ENCODE results near the gene C9orf72.

The C9orf72 gene

DNA sequence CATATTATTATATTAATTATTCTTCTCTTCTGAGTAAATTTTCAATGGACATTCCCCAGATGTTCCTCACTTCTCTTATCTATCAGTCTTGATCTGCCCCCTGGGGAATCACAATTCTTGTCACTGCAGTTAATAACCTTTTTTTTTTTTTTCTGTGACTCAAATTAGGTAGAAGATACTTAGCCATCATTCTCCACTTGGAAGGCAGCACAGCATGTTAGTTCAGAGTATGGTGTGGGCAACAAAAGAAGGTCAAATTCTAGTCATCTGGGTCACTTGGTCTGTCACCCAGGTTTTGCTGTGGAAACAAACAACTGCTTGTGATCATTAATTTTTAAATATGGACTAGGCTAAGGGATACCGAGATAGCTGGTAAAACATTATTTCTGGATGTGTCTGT, 35.5 kb downstream of the C9orf72 start:
- no peak for DNase-seq

DNA sequence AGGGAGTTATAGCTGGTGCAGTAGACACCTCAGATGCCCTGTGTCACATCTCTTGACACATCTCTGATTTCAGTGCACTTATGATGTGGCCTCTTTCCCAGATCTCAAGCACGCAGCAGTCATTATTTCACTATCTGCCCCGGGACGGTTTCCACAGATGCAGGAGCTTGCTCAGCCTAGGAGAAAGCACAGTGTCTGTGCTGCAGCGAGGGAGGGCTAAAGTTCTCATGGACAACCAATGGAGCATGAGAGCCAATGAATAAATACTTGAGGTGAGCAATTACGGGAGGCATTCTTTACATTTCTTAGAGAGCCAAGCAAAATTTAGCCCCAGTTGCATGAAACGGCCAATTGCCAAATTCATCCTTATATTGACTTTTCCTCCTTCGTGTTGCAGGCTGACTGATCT, 36.2 kb downstream of the C9orf72 start:
- DNase-seq, result no peak

DNA sequence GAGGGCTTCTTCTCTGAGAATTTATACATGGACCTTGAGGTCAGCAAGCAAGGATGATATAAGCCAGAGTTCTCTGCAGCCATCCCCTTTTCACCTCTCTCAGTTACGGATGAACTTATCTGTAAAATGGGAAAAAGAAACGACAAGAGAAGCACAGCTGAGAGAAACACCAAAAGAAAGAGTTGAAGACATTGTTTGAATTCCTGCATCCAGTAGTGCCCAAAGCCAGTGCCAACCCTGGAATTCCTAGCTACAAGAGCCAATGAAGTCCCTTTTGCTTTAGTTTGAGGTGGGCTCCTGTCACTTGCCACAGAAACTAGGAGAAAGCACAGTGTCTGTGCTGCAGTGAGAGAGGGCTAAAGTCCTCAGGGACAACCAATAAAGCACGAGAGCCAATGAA, 37.1 kb downstream of the C9orf72 start:
- DNase-seq, result no peak

DNA sequence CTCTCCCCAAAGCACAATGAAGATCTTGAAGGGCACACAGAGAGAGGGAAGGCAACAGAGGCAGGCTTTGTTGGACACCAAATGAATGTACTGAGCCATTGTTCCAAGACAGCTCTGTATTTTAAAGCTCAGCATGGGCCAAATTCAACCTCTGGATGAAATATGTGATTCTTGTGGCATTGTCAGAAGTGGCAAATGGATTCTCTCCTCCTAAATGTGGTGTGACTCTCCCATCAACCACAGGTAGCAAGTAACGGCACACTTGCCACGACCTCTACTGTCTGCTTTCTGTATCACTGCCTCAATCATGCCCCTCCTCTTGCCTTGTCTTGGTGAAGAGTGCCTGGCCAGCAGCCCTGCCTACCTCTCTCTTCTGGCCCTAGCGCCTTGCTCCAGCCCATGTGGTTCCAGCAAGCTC, 37.6 kb downstream of the C9orf72 start:
- DNase-seq, result no peak

DNA sequence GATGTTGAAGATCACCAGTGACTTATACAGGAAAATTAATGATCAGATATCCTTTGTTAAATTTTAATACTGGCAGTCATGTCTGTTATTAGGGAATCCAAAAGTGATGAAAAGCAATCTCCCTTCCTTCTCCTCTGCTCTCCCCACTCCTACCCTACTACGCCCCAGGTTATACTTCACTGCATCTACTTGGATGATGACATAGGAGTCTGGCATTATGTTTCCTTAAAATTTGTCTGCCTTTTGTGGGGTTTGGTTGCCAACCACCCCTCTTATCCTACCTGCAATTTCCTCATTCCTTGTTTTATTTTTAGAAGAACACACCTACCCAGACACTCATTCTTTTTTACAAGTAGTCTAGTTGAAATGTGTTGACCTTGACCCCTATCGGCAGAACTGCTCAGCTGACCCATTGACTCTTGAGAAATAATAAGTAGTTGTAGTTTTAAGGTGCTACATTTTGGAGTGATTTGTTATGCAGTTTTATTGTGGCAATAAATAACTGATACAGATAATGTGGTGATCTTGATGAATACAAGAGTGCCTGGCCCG, 38.5 kb downstream of the C9orf72 start:
- DNase-seq, result no peak

DNA sequence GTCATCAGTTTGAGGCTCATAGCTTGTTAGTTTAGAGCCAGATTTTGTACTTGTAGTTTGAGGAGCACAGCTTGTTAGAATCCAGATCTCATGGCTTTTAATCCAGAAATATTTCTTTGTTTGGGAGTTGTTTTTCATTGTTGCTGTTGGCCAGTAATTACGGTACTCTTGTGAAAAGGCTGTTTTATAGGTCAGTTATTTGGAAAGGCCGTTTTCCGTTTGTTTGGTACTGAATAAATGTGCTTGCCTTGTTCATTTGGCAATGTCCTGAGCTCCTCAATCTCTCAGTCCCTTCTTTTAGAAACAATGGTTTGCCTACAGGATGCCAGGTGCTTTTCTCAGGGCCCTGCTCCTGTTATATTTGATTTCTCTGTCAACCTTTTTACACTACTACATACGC, 39.1 kb downstream of the C9orf72 start:
- no peak for DNase-seq

GRCh38 chr9:27533311-27533710, 40.0 kb downstream of the C9orf72 start:
- no peak for DNase-seq

DNA sequence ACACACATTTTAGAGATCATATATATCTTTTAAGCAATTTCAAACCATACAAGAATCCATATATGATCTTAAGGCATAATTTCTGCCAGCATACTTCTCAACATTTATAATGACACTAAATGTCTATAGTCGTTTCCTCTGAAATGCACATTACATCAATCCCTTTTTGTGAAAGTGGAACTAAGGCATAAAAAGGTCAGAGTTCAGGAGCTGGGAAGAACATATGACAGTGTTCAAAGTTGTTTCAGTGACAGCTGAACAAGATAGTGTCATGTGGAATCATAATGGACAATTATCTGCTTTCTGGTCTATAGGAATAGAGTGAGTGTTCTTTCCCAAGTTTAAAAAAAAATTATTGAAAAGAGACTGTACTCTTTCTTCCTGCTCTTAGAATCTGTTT, 41.2 kb downstream of the C9orf72 start:
- no peak for DNase-seq

DNA sequence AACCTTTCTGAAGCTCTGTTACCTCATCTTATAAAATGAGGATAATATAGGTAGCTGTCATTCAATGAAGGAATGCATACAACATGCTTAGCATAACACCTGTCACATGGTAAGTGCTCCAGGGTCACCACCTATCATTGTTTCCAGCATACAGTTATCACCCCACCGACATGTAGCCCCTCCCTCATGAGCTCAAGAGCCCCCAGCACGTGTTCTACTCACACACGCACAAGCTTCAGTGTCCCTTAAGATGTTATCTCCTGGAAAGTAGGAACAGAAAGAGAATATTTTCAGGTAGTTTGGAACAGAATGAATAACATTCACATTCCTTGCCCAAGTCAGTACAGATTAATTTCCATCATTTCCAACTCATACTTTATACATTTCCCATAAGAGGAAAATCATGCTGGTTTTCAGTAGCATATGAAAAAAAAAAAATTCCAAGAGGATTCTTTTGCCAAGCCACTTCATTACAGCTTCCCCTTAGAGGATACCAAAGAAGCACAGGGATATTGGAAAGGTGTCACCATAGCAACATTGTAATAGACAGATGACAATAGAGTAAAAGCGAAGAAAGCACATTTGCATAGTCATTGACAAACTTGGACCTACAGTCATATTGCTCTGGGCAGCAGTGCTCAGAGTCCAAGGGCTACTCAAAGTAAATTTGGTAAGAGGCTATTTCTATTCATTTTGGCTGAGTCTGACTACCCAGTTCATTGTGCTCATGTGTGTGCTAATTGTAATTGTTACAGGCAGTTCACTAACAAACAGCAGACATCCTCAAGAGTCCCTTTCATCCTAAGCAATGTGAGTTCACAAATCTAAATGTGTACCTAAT, 42.1 kb downstream of the C9orf72 start:
- no peak for DNase-seq

DNA sequence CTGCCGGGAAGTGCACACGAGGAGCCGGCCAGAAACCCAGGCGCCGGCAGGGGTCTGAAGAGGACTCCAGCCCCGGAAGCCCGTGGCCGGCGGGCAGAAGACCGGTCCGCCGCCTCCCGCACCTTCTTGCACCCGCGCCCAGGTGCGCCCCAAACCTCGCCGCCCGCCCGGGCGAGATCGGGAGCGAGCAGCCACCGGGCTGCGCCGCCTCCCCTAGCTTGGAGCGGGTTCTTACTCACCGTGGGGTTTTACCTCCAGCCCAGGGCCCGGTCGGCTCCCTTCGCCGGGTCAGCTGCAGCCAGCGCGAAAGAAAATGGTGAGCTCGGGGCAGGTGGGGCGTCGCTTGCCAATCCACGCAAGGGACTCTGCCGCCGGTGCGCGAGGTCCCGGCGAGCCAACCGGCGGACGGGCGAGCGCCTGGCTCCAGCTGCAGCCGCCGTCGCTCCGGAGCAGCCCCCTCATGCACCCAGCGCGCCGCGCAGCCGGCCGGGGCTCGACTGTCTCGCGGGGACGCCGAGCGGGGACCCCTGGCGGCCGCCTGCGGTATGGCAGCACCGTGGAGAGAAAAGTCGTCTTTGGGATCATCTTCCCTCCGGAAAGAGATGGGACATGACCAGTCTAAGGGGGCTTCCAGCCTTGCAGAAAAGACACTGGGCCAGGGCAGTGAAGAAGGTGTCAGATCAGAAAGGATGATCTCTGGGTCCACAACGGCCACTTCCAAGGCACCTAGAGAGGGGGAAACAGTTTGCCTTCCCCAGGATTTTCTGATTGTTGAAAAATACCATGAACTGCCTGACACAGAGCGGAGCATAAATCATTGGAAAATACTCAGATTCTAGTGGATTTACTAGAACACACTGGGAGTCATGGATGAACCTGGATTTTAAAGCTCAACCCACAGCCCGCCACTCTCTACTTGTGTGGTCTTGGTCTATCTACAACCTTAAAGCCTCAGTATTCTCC, 43.7 kb downstream of the C9orf72 start, which contains the start of gene MOB3B:
MOB3B (minus strand) TSS at position 499 of the 963 bp plus-strand sequence. CDS start 74,264 bp downstream, outside the sequence.
- DNase-seq, result peak; percentile 57

DNA sequence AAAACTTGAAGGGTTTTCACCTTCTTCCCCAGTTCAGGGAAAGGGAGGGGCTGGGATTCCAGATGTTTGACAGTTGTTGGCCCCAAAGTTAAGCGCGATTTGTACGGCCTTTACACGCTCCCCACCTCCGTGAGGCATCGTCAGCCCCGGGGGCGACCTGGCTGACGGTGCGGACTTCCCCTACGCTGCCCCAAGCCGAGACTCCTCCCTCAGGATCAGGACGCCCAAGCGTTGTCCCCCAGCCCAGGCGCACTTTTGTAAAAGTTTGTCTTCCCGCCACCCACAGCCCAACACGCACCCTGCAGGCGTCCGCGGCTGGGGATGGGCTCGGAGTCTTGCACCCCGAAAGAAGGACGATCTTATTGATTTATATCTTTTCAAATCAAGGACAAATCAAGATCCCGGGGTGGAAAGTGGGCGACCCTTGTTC, 44.4 kb downstream of the C9orf72 start:
- DNase-seq, result peak; percentile 10

- DNase-seq, result peak; percentile 24
Observed at GRCh38 chr9:27528076-27528885, 45.0 kb downstream of the C9orf72 start.

- no peak for DNase-seq
Observed at GRCh38 chr9:27527702-27528075, 45.6 kb downstream of the C9orf72 start.

DNA sequence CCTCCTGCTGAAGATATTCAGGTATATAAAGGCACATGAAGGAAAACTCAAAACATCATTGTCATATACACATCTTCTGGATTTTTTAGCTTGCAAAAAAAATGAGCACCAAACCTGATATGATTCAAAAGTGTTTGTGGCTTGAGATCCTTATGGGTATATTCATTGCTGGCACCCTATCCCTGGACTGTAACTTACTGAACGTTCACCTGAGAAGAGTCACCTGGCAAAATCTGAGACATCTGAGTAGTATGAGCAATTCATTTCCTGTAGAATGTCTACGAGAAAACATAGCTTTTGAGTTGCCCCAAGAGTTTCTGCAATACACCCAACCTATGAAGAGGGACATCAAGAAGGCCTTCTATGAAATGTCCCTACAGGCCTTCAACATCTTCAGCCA, 49.0 kb downstream of the C9orf72 start, which contains the start of gene IFNK:
IFNK (plus strand) TSS at position 55 of the 400 bp plus-strand sequence; CDS start at position 102, 47 bp downstream.
- no peak for DNase-seq

- no peak for DNase-seq
Observed at GRCh38 chr9:27523141-27523540, 50.1 kb downstream of the C9orf72 start.

DNA sequence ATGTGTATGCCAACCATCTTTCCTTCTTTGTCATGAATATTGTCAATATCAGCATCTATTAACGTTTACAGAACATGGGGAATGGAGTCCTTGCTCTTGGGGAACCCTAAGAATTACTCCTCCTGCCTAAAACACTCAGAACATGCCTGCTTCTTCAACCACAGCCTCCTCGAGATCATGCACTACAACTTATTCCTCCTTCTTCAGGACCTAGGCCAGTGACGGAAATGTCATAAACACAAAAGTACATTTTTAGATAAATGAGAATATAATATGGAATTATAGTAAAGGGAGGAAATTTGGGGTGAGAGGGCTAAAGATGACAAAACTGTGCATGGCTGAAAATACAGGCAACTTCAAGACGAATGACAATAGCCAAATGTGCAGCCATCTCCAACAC, 52.3 kb downstream of the C9orf72 start:
- DNase-seq, result no peak

DNA sequence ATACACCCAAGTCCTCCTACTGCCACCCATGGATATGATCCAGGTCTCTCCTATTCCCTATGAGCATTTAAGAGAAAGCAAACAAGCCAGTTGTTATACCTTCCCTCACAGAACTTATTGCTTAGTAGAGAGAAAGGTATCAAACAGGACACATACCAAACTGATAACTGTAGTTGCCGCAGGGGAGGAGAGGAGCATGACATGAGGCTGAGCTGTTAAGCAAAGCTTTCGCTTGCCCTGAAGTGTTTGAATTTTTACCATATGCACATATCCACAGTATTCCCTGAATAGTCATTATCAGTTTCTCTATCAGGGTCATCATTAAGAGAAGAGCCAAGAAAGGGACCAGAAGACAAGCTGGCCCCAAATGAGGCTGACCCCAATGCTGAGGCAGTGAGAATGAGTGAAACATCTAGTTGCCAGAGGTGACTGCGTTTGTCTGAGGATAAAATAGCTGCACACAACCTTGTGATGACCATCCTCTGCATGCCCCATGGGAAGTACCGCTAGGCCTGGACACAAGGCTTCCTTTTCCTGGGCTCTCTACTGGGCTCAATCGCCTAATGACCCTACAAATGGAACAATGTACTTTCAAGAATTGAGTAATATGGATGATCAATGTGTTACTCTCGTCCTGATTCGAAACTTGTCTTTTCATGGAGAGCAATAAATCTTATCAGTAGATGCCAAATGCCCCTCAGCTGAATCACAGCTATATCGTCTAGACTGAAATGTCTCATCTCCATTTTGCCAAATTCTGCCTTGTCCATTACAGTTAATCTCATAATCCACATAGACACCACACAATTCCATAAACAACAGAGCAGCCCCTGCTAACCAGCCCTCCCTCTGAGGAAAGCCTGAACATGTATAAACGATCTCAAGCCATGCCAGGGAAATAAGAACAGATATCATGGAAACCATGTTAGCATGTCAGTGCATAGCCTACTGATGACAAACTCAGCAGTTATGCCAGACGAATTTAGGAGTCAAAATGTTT, 53.5 kb downstream of the C9orf72 start:
- DNase-seq, result no peak

DNA sequence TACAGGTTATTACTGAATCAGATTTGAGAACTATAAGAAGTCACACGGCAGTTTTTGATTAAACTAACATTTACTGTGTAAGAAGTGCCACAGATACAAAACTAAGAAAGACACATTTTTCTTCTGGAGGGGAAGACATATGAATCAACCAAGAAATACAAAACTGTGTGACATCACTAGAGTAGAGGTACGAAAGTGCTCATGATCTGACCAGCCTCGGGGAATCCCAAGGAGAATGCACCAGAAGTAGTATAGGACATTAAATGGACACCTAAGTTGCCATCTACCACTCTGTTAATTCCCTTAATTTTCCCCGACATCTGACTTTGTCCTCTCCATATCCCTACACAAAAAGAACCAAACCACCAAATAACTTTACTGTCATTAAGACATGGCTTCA, 54.5 kb downstream of the C9orf72 start:
- no peak for DNase-seq

DNA sequence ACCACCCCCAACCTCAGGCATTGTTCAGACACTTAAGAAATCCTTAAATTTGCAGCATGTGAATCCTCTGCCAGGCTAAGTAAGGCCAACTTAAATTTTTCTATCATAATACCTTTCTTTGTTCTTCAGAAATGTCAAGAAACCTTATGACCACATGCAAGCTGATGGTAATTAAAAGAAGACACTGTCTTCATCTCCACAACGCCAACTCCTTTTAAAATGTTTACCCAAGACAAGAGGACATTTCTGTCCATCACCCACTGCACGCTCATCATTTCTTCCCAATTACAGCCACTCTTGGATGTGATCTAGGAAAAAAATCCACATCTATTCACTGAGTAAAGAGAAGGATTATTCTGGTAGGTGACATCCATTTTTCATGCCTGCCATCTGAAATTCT, 55.3 kb downstream of the C9orf72 start:
- no peak for DNase-seq

GRCh38 chr9:27514551-27514950, 58.7 kb downstream of the C9orf72 start:
- DNase-seq, result no peak

DNA sequence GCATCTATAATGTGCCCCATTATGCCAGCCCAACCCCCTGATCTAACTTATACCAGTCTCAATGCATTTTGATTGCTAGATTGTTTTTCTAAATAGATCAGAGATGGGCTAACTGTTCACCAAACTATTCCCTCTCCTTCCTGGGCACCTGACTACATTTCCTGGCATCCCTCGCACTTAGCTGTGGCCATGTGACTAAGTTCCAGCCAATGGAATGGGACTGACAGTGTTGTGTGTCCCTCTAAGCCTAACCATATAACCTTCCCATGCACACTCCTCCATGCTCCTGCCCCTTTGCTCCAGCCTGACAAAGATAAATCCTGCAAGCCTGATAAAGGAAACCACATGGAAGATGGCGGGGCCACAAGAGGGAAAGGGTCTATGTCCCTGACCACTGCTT, 61.5 kb downstream of the C9orf72 start:
- no peak for DNase-seq
